Prostate gland (tissue), 2 donors: ENCODE measurements around the gene CHN1.

Experiments used
- CTCF ChIP-seq, 4 experiments: fragments of 200-600 bp in 2 of 4; fragments of 450-650 bp in 2 of 4; sonication (generic) in 2 of 4; IDR thresholded peaks; 1 replicate in 3 of 4; 2 replicates in 1 of 4; pipeline ENCODE4 v1.5.1; 2016 to 2019; ENCODE audit warnings: antibody characterized with exemption in 4 of 4, mild to moderate bottlenecking in 2 of 4, moderate library complexity in 2 of 4
- POLR2A ChIP-seq: fragments of 450-650 bp; IDR thresholded peaks from one replicate; pipeline ENCODE4 v1.6.1; 2016; ENCODE audit warnings: antibody characterized with exemption, mild to moderate bottlenecking
- POLR2AphosphoS5 ChIP-seq: sonication (generic); formaldehyde crosslinking; IDR thresholded peaks from one replicate; pipeline ENCODE4 v1.6.1; 2017; ENCODE audit warnings: antibody characterized with exemption

GRCh38 chr2:174778085-174778981 is 226.8 kb downstream of the CHN1 start:
- TF ChIP-seq CTCF (IDR thresholded peaks at IDR 0.05), result no peak
- TF ChIP-seq POLR2AphosphoS5, result no peak
- no peak for TF ChIP-seq POLR2A
